ENCODE data around the gene CISD2.

The CISD2 gene

GRCh38 chr4:102843938-102844337 lies 24.9 kb upstream of the CISD2 start:
- TF ChIP-seq CTCF (IDR thresholded peaks at IDR 0.05; ENCODE audit: insufficient read depth, low read length, missing control alignments), result no peak
- POLR2A ChIA-PET, result no interaction called here
- CTCF ChIA-PET, result no interaction called here
- DNase-seq (ENCODE audit: low read depth, low spot score), result no peak
- no peak overlapping the region for H3K4me3 ChIP-seq (ENCODE audit: low read depth, low read length)

DNA sequence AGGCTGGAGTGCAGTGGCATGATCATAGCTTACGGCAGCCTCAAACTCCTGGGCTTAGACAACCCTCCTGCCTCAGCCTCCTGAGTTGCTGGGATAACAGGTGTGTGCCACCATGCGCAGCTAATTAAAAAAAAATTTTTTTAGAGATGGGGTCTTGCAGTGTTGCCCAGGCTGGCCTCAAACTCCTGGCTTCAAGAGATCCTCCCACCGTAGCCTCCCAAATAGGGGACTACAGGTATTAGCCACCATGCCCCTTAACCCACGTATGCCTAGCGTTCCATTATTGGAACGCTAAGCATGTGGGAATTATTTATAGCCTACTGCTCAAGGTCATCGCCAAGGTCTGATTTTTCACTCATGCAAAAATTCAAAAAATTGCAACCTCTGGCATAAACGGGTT lies 21.1 kb upstream of the CISD2 start:
- no peak overlapping the region for H3K4me3 ChIP-seq (ENCODE audit: low read depth, low read length)
- POLR2A ChIA-PET, result no interaction called here
- CTCF ChIA-PET, result no interaction called here
- DNase-seq (ENCODE audit: low read depth, low spot score), result no peak
- TF ChIP-seq CTCF (IDR thresholded peaks at IDR 0.05; ENCODE audit: insufficient read depth, low read length, missing control alignments), result no peak

DNA sequence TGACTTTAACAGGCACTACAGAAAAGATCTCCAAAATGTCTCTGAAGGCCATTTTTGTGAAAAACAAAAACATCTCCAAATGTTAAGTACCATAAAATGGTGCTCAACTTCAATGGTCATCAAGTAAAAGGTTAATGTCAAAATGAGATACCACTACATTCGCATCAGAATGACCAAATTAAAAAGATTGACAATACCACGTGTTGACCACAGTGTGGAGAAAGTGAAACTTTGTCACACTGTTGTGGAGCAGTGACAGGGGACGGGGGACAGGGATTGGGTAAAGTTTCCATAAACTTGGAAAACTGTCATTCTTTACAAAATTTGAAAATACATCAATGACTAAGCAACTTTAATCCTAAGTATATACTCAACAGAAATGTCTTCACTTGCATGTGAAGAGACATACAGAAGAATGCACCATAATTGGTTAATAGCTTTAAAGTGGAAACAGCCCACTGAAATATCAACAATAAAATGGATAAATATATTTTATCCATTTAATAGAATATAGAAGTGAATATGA lies 19.1 kb upstream of the CISD2 start:
- H3K4me3 ChIP-seq (ENCODE audit: low read depth, low read length), result no peak overlapping the region
- DNase-seq (ENCODE audit: low read depth, low spot score), result no peak
- CTCF ChIA-PET, result interaction anchor here (1.0 kb wide), 1 partner anchor 14 kb away, joined by 3 read pairs; no protein-coding TSS in a partner anchor
- no peak for TF ChIP-seq CTCF (IDR thresholded peaks at IDR 0.05; ENCODE audit: insufficient read depth, low read length, missing control alignments)
- POLR2A ChIA-PET, result no interaction called here

- POLR2A ChIA-PET, result no interaction called here
- no peak overlapping the region for H3K4me3 ChIP-seq (ENCODE audit: low read depth, low read length)
- no peak for TF ChIP-seq CTCF (IDR thresholded peaks at IDR 0.05; ENCODE audit: insufficient read depth, low read length, missing control alignments)
- no peak for DNase-seq (ENCODE audit: low read depth, low spot score)
- CTCF ChIA-PET, result interaction anchor here (1.0 to 1.5 kb wide), 2 partner anchors 15 to 22 kb away, joined by 3 read pairs; no protein-coding TSS in a partner anchor
These were observed 18.4 kb upstream of the CISD2 start for GRCh38 chr4:102850370-102850769.

DNA sequence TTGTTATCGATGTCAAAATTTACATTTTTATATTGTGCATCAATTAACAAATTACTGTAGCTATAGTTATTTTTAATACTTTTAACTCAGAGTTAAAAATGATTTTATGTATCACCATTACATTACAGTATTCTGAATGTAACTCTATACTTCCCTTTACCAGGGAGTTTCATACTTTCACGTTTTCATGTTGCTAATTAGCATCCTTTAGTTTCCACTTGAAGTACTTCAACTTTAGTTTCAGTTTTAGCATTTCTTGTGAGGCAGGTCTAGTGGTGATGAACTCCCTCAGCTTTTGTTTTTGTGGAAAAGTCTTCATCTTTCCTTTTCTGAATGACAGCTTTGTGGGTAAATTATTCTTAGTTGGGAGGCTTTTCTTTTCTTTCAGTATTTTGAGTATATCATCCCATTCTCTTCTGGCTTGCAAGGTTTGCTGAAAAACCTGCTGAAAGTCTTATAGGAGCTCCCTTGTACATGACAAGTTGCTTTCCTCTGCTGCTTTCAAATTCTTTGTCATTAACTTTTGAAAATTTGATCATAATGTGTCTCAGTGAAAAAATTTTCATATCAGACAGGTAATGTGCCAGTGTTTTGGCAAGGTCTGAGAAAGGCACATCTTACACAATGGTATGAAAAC lies 9.8 kb upstream of the CISD2 start:
- no peak overlapping the region for H3K4me3 ChIP-seq (ENCODE audit: low read depth, low read length)
- ChIA-PET CTCF (no interaction called here), POLR2A (no interaction called here)
- no peak for DNase-seq (ENCODE audit: low read depth, low spot score)
- no peak for TF ChIP-seq CTCF (IDR thresholded peaks at IDR 0.05; ENCODE audit: insufficient read depth, low read length, missing control alignments)

DNA sequence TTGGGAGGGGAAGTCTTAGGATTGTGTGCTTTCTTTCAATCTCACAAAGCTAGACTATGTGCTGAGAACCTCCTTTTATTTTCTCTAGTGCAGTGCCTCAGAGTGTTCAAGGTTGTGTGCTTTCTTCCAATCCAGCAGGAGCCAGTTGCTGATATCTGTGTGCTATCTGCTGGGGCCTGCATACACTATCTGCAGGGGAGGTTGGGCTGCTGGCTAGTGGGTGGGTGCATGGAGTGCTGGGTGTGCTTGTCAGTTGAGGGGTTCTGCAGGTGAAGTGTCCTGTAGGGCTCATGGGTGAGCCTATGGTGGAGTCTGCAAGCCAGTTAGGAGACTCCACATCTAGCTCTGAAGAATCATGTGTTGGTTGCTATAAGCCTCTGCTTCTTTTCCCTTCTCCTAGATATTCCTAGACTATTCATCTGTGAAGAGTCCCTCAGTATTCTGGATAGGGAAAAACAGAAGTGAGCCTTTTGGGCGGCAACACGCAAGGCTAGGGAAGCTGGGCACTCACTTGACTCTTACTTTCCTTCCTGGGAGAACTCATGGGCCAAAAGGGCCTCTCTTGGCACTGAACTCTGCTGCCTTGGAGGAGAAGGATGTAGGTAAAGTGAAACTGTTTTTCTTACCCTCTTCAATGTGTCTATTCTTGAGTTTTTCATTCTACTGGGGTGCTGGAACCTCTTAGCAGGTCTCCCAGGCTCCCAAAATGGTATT lies 8.0 kb upstream of the CISD2 start:
- no peak overlapping the region for H3K4me3 ChIP-seq (ENCODE audit: low read depth, low read length)
- ChIA-PET CTCF (no interaction called here), POLR2A (no interaction called here)
- TF ChIP-seq CTCF (IDR thresholded peaks at IDR 0.05; ENCODE audit: insufficient read depth, low read length, missing control alignments), result no peak
- no peak for DNase-seq (ENCODE audit: low read depth, low spot score)

Measured in AG04449 (cell line).